HuH-7.5 (cell line): ENCODE measurements around the gene SCN9A.
A peak's percentile ranks its signal among the peaks of the same experiment; 100 is the strongest.
"Not testable (repeated sequence)": the region's sequence is repeated elsewhere in the genome, so short reads cannot be mapped to it uniquely, and the experiment has no call there.

Experiments
- DNase-seq: peaks from one replicate; pipeline ENCODE4 v3.0.0; 2011; ENCODE audit warnings: low spot score

The SCN9A gene

DNA sequence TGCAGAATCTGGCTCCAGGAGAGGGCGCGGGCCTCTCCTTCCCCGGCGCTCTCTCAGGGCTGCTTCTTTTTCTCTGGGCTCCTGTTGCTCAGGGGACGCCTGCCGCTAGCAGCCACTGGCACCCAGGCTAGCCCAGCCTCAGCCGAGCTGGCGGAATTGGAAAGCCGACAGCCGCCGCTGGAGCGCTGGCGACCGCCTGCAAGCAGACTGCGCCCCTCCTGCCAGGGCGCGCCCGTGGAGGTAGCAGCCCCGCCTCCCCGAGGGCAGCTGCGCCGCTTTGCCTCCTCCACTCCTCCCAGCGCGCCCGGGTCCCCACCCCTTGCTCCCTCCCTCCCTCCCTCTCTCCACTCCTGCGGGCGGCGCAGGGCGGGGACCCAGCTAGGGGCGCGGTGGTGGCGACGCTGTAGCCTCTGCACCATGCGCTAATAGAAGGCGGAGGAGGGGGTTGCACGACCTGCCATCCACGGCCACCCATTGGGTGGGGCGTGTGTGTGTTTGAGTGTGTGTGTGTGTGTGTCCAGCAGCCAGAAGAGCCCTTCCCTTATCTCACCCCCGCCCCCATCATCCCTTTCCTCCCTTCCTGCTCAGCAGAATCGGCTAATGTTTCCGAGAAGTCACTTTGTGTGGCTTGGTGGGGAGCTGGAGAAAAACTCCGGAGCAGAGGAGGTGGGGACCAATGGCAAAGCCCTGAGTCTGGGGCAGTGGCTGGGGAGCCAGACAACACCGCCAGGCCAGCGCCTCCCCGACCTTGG, at the start of gene SCN9A:
TSS of gene SCN9A (minus strand) at position 209 of the 752 bp plus-strand sequence. CDS start 64,188 bp downstream, outside the sequence.
- DNase-seq = peak; percentile 49

DNA sequence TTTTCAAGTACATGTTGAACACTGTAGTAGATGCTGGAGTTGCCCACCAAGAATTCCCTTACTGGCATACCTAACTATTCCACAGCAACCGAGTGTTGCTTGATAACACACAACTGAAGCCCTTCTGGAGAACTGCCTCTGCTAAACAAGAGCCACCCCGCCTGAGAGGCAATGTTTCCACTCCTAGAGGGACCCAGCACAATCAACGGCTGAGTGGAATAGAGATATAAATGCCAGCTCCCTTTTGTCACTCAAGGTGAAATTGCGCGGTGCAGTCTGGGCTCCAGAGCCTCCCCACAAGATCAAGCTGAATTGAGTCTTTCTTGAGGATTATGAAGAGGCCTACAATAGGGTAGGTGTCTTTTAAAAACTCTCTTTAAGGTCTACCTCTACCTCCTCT, 49.1 kb upstream of the SCN9A start:
- no peak for DNase-seq

DNA sequence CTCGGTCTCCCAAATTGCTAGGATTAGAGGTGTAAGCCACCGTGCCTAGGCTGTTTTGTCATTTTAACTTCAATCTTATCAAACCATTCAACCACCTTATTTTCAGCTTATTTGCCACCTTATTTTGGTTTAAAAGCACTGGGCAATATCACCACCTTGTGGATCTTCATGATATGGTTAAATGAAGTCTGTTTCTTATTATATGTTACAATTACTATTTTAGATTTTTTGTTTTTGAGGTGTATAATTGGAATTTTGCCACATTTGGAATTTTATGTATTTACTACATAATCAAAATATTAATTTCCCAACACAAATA, 43.8 kb upstream of the SCN9A start:
- DNase-seq = no peak

DNA sequence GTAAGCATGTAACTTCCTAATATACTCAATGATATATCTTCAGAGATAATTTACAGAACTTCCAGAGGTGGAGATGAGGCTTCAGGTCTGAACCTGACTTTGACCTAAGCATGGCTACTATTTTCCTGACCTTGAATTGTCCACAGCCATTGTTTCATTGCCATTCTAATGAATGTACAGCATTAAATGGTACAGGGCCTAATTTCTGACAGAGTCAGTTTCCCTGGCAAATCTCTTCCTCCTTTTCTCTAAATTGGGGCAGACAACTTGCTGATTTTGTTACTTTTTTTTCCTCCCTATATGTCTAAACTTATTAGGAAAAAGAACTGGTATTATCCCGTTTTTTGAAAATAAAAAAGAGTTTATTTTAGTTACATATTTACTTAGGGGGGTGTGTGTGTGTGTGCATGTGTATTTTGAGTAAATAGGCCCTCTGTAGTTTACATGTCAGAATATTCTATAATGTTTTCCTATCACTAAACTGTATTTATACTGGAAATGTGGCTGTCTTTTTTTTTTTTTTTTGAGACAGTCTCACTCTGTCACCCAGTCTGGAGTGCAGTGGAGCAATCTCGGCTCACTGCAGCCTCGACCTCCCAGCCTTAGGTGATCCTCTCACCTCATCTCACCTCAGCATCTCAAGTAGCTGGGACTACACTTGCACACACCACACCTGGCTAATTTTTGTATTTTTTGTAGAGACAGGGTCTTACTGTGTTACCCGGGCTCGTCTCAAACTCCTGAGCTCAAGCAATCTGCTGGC, 43.3 kb upstream of the SCN9A start:
- DNase-seq = no peak

DNA sequence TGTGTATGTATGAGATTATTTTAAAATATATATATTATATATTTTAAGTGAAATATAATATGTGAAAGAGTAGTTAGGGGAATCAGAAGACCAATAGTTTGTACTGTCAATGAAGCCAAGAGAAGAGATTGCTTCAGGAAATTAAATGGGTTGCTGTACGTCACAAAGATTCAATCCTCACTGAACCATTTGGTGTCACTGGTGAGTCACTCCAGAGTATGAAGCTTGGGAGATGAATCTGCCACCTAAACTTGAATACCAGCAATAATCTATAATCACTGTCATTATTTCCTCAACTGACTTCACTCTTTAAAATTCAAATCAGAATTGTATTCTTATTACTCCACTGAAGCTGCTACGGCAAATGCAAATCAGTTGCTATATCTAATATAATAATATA, 41.9 kb upstream of the SCN9A start:
- DNase-seq = peak; percentile 5

DNA sequence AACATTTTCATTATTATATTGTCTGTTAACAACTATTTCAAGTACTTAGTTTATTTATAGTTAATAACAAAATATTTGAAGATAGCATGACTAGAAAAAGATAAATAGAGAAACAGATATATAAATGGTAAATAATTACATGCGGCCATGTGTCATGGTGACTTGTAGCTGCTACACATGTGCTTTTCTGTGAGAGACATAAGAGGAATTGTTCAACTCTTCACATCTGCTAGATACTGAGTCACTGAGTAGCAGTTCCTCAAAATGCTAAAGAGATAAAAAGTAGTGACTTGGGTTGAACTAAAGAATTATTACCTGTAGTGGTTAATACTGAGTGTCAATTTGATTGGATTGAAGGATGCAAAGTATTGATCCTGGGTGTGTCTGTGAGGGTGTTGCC, 37.5 kb upstream of the SCN9A start:
- no peak for DNase-seq

DNA sequence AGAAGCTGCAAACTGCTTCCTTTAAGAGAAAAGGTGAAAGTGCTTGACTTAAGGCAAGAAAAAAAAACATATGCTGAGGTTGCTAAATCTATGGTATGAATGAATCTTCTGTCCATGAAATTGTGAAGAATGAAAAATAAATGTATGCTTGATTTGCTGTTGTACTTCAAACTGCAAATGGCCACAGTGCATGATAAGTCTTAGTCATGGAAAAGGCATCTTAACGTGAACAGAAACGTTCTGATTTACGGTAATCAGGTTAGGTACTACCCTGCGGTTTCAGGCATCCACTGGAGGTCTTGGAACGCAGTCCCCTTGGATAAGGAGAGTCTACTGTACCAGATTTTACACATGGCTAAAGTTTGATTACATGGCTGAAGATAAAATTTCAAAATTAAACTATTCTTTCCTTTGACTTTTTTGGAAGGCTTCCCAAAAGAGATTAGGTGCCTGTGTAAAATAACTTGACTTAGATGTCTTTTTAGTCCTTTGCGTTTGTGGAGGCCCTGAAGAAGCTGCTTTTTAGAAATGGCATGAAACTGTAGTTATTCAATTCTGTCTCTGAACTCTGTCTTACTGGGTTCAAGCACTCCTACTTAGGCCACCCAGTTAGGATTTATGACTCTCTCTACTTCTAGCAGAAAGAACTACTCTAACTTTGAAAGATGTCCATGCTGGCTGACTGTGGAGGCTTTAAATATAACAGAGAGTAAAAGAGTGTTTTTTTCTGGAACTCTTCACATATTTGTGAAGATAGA, 35.9 kb upstream of the SCN9A start:
- DNase-seq = no peak

DNA sequence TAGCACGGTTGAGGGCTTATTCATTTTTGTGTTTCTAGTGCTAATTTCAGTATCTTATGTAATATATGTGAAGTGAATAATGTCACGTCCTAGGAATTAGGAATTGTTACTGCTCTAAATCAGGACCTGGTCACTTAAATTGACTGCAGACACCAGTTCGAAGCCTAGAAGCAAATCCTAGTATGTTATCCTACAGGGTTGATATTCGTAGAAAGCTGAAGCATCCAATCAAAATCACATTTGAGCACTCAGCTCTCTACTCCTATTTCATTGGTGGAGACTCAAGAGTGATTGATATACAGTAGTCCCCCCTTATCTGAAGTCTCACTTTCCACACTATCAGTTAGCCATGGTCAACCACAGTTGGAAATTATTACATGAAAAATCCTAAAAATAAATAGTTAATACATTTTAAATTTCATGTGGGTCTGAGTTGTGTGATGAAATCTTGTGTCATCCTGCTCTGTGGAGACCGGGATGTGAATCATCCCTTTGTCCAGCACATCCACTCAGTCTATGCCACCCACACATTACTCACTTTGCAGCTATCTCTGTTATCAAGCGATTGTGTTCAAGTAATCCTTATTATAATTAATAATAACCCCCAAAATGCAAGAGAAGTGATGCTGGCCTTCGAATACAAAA, 35.2 kb upstream of the SCN9A start:
- DNase-seq = no peak

DNA sequence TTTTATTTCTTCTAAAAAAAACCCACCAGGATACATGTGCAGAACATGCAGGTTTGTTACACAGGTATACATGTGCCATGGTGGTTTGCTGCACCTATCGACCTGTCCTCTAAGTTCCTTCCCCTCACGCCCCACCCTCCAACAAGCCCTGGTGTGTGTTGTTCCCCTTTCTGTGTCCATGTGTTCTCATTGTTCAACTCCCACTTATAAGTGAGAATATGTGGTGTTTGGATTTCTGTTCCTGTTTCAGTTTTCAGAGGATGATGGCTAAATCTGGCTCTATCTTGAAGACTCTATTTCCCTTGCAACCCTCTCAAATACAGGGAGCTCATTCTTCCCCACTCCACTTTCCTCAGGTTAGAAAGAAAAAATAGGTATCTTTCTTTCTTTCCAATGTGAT, 32.0 kb upstream of the SCN9A start:
- DNase-seq = not testable (repeated sequence)

DNA sequence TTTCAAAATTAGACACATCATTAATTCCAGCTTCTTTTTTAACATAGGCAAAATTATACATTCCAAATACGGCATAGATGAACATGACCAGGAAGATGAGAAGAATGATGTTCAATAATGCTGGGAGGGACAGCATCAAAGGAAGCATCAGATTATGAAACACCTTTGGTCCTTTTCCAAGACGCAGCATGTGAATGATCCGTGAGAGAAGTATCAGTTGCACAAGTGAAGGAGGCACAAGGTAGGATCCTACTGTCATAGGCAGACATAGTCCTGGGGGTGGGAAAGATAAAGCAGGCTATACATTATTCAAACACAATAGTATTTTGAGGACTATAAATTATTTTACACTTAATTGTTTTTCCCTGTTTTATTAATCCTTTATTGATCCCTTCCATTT, 30.6 kb upstream of the SCN9A start:
- no peak for DNase-seq

DNA sequence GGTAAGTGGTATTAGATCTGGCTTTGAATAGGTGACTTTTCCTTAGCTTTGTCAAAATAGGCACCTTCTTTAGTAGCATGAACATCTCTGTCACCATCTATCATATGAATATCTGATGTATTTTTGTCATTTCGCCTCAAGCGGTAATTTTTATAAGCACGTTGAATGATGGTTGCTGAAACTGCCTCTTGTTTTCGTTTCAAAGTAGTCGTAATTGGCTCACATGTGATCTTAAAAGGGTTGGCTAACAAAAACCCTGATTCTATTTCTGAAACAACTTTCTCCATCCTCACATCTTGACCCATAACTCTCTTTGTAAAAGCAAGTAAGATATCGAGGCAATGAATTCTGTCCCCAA, 29.8 kb upstream of the SCN9A start:
- DNase-seq = no peak

DNA sequence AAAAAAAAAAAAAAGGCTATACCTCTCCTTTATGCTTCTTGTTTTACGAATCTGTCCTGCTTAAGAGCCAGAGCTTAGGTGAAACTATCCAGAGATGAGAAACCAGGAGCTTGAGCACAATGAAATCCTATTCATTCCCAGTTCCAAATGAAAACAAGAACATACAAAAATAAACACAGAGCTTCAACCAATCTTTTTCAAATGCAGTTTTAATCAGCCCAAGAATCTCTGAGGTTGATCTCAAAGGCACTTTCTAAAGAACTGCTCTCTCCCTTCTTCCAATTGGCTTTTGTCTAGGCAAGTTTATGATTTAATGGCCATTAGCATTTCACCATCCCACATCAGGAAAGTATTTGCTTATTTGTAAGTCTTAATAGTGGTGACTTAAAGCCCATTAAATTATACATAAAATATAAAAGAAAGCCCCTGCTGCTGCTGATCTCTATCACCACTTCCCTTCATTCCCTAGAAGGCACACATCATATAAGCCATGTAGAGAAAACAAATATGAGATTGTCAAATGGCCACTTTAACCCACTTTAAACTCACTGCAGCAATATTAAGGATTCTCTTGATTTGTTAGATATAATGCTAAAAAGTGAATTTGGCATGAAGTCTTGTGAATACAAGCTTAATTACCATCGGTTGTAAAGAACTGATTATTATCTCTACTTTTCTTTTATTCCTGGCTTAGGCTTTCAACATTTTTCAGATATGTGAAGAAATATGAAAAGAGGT, 29.3 kb upstream of the SCN9A start:
- no peak for DNase-seq

DNA sequence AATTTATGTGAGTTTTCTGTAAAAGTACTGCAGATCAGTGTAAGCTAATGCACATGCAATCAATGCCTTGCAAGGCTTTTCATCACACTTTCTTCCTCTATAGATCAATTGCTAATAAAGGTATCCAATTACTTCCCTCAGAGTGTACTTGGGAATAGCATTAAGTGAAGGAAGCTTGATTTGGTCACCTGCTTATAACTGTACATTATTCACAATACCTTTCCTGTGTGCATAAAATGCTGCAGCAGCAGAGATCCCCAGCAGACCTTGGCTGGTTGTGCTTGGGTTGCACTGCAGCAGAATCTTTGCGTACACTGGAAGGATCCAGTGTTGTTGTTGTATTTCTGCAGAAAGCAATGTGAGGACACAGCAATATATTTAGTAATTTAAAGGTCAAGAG, 18.5 kb upstream of the SCN9A start:
- no peak for DNase-seq

DNA sequence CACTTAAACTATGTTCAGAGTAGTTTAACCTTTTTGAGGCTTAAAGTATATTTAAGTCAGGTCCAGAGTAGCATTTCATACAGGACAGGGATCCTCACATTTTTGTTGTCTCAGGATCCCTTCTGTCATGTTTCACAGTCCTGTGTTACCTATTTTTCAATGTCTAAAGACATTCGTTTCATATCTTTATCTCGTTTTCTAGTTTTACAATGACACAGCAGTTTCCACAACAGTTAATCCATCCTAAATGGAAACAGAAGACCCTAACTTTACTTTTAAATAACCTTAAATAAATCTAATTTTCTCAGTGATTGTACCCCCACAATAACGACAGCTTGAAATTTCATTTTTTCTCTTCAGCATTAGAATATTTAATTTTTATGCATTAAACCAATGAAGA, 17.3 kb upstream of the SCN9A start:
- no peak for DNase-seq

DNA sequence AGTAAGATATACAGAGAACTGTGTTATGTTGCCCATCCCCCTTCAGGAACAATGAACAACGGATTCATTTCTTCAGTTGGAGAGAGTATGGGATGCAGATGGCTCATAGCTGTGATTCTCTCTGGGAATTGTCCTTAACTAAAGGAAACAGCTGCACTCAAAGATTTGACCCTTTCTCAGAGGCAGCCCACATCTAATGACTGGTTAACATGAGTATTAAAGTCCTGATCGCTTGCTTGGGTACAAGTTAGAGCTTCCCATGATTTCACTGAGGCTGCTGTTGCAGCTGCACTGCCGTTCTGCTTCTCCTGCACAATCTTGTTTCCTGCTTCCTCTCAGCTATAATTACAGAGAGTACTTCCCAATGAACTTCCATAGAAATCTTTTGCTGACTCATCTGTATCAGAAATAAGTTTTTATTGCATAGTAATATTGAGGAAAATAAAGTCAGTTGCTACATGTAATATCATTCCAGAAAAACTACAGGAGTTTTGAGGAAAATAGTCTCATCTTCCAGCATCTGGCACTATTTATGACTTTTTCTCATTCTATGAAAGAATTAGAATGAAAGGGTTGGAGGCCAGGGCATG, 12.8 kb upstream of the SCN9A start:
- no peak for DNase-seq

DNA sequence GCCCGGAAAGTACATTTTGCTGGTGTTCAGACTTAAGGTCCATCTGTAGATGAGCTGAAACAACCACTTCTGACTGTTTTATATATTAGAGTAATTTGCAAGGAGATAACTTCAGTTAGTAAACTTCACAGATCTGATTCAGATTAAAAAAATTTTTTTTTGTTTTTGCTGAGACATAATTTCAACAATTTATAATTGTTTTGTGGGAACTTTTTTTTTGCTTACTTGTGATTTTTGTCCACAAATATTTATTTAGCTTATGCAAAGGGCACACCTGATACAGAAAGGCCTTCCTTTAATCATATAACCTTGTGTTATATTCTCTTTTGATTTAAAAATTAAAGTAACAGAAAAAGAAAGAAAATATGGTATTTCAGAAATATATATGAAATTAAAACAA, 9.6 kb upstream of the SCN9A start:
- no peak for DNase-seq

DNA sequence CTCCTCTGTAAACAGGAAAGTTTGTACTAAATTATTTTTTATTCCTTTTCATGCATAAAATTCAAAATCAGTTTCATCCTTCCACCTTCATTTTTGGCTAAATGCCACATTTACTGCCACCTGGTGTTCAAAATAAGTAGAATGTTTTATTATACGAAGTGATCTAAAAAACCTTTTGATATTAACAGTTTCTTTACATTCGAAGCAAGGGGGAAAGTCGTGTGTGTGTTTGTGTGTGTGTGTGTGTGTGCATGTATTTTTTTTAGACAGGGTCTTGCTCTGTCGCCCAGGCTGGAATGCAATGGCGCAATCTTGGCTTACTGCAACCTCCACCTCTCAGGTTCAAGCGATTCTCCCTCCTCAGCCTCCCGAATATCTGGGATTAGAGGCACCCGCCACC, 9.0 kb upstream of the SCN9A start:
- no peak for DNase-seq

DNA sequence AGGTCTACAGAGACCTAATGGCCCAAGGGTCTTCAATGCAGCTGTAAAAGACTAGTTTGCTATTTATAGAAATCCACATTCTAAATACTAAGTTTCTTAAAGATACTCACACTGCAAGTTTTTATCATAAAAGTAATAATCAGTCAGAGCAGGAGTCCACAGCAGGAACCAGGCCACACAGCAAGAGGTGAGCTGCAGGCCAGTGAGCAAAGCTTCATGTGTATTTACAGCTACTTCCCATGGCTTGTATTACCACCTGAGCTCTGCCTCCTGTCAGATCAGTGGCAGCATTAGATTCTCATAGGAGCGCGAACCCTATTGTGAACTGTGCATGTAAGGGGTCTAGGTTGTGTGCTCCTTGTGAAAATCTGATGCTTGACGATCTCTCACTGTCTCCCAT, 6.7 kb upstream of the SCN9A start:
- no peak for DNase-seq

DNA sequence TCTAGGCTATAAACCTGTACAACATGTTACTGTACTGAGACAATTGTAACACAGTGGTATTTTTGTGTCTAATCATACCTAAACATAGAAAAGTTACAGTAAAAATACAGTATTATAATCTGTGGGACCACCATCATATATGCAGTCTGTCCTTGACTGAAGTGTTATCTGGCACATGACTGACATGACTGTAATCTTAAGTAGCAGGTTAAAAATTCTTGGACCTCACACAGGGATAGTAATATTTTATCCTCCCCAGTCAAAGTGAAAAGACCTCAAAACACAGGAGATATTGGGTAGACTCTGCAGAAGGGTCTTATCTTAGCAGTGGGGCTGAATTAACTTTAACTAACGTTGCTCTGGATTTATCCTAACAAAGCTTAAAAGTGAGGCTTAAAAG, 4.9 kb upstream of the SCN9A start:
- no peak for DNase-seq

DNA sequence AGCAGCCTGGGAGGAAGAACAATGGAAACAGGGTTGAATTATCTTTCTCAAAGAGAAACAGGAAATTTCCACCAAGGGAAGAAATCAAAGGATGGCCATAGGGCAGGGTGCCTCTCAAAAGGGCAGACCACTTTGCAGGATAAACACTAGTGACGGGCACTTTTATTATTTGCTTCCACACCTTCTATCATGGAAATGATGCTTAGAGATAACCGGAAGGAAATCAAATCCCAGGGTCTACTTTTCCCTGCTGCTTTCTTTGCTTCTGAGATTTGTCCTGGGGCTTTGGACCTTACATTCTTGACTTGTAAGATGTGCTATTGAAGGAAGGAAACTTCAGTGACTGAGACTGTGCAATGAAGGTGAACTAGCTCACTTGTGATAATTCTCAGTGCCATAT, 1.1 kb upstream of the SCN9A start:
- no peak for DNase-seq

DNA sequence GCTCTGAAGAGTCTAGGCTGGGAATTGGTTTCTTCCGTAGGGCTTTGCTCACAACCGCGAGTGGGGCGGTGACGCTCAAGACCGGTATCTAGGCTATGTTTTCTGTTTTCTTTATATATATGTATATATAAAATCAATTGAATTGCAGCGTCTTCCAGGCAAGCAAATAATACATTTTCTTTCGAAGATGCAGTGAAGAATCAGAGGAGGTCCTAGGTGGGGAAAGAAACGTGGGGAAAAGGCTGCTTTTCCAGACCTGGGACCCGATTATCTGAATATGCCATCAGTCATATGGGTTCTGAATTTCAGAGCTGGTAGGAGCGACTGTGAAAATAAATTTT, 714 bp upstream of the SCN9A start:
- DNase-seq = no peak
